Erythroblast (primary cell): ENCODE measurements around the gene NCS1.

Source experiments
- DNase-seq, 2 experiments: peaks; one replicate each; lab custom pipeline; 2025; lab: John Stamatoyannopoulos, UW
- GATA1 ChIP-seq: IDR thresholded peaks from 2 replicates; pipeline ENCODE4 v1.6.1; 2011; ENCODE audit warnings: low read depth, mild to moderate bottlenecking, control low read depth, low read length, moderate library complexity
- POLR2A ChIP-seq: IDR thresholded peaks from 2 replicates; pipeline ENCODE4 v1.6.1; 2011; ENCODE audit warnings: mild to moderate bottlenecking, low read length

NCS1 gene

GRCh38 chr9:130230631-130231030 lies 58.4 kb downstream of the NCS1 start:
- TF ChIP-seq GATA1 (no peak), POLR2A (no peak)
- no peak for DNase-seq

GRCh38 chr9:130232899-130233586 lies 60.8 kb downstream of the NCS1 start:
- DNase-seq = no peak
- no peak for TF ChIP-seq GATA1
- no peak for TF ChIP-seq POLR2A

GRCh38 chr9:130233587-130233945 lies 61.4 kb downstream of the NCS1 start:
- no peak for DNase-seq
- no peak for TF ChIP-seq GATA1
- TF ChIP-seq POLR2A = no peak

GRCh38 chr9:130234340-130235260 lies 62.4 kb downstream of the NCS1 start:
- TF ChIP-seq GATA1 (no peak), POLR2A (no peak)
- no peak for DNase-seq

- no peak for TF ChIP-seq GATA1
- TF ChIP-seq POLR2A = no peak
Measured at GRCh38 chr9:130235558-130236435, 63.6 kb downstream of the NCS1 start.

GRCh38 chr9:130236436-130236985 lies 64.3 kb downstream of the NCS1 start:
- no peak for DNase-seq
- TF ChIP-seq GATA1 (no peak), POLR2A (no peak)

More at GRCh38 chr9:130235558-130236435, 63.6 kb downstream of the NCS1 start:
- DNase-seq = peak; percentile 69 to 85

GRCh38 chr9:130237076-130237475 lies 64.9 kb downstream of the NCS1 start:
- TF ChIP-seq GATA1 (no peak), POLR2A (no peak)
- no peak for DNase-seq

GRCh38 chr9:130237763-130238524 lies 65.7 kb downstream of the NCS1 start:
- peak in 1 of 2 experiments; percentile 36 for DNase-seq
- TF ChIP-seq POLR2A (no peak), GATA1 (no peak)

GRCh38 chr9:130239363-130239695 lies 67.1 kb downstream of the NCS1 start:
- DNase-seq = no peak
- TF ChIP-seq GATA1 (no peak), POLR2A (no peak)

GRCh38 chr9:130239741-130240241 lies 67.6 kb downstream of the NCS1 start:
- TF ChIP-seq POLR2A (no peak), GATA1 (no peak)

GRCh38 chr9:130240410-130241197 lies 68.4 kb downstream of the NCS1 start:
- peak; percentile 85 to 88 for DNase-seq
- no peak for TF ChIP-seq POLR2A
- no peak for TF ChIP-seq GATA1

More at GRCh38 chr9:130239741-130240241, 67.6 kb downstream of the NCS1 start:
- DNase-seq = peak; percentile 35 to 57

- TF ChIP-seq GATA1 (no peak), POLR2A (no peak)
- DNase-seq = no peak
Measured at GRCh38 chr9:130241198-130241535, 69.0 kb downstream of the NCS1 start.
